Loucy (cell line): ENCODE data around the gene GPR78.

Source experiments
- H2AFZ ChIP-seq: fragments of 200-600 bp; sonication (generic); 2 replicates; pipeline ENCODE4 v1.6.0; 2016; ENCODE audit warnings: antibody characterized with exemption, mild to moderate bottlenecking, low read length, moderate library complexity
- H3F3A ChIP-seq: fragments of 200-600 bp; 2 replicates; pipeline ENCODE4 v1.6.0; 2016; ENCODE audit warnings: antibody characterized with exemption, low read depth, mild to moderate bottlenecking
- H3K27me3 ChIP-seq: fragments of 200-600 bp; sonication (generic); 2 replicates; pipeline ENCODE4 v1.6.1; 2014; ENCODE audit warnings: low read length, mild to moderate bottlenecking; ENCODE audit not compliant: insufficient read depth, poor library complexity, severe bottlenecking
- H3K36me3 ChIP-seq: fragments of 200-600 bp; sonication (generic); 2 replicates; pipeline ENCODE4 v1.6.1; 2016; ENCODE audit warnings: low read length; ENCODE audit not compliant: insufficient read depth
- H3K4me1 ChIP-seq: fragments of 200-600 bp; sonication (generic); 2 replicates; pipeline ENCODE4 v1.5.1; 2014; ENCODE audit warnings: low read length, mild to moderate bottlenecking; ENCODE audit not compliant: insufficient read depth, poor library complexity, severe bottlenecking
- H3K4me2 ChIP-seq: fragments of 200-600 bp; sonication (generic); 2 replicates; pipeline ENCODE4 v1.6.0; 2014; ENCODE audit warnings: antibody characterized with exemption, low read length, low read depth, mild to moderate bottlenecking; ENCODE audit not compliant: poor library complexity, severe bottlenecking
- H3K4me3 ChIP-seq: fragments of 200-600 bp; sonication (generic); 2 replicates; pipeline ENCODE4 v1.5.1; 2014; ENCODE audit warnings: low read length, mild to moderate bottlenecking, mixed read lengths; ENCODE audit not compliant: poor library complexity, severe bottlenecking
- H3K79me2 ChIP-seq: fragments of 200-600 bp; sonication (generic); 2 replicates; pipeline ENCODE4 v1.6.1; 2014; ENCODE audit warnings: low read length; ENCODE audit not compliant: insufficient read depth
- H3K9ac ChIP-seq: fragments of 200-600 bp; sonication (generic); 2 replicates; pipeline ENCODE4 v1.6.0; 2014; ENCODE audit warnings: mild to moderate bottlenecking, low read depth, low read length, moderate library complexity; ENCODE audit not compliant: poor library complexity, severe bottlenecking
- H3K9me2 ChIP-seq: fragments of 200-600 bp; sonication (generic); replicated peaks from 2 replicates; pipeline ENCODE4 v1.6.1; 2016; ENCODE audit warnings: low read depth, low read length, mixed read lengths
- H3K9me3 ChIP-seq: fragments of 200-600 bp; sonication (generic); 2 replicates; pipeline ENCODE4 v1.6.1; 2014; ENCODE audit warnings: mild to moderate bottlenecking, antibody characterized with exemption, low read length, low read depth; ENCODE audit not compliant: insufficient read depth
- H4K20me1 ChIP-seq: fragments of 200-600 bp; sonication (generic); 2 replicates; pipeline ENCODE4 v1.6.0; 2014; ENCODE audit warnings: antibody characterized with exemption, low read length, mild to moderate bottlenecking; ENCODE audit not compliant: insufficient read depth, poor library complexity, severe bottlenecking
- CTCF ChIP-seq: fragments of 200-600 bp; sonication (generic); conservative IDR thresholded peaks from 2 replicates; pipeline ENCODE4 v1.5.1; 2014; ENCODE audit warnings: mild to moderate bottlenecking, antibody characterized with exemption, low read length
- EZH2phosphoT487 ChIP-seq: fragments of 200-600 bp; IDR thresholded peaks from 2 replicates; pipeline ENCODE4 v1.6.1; 2018; ENCODE audit warnings: antibody characterized with exemption, mild to moderate bottlenecking, moderate library complexity, borderline replicate concordance

GPR78 gene

GRCh38 chr4:8570201-8570600 is 10.0 kb upstream of the GPR78 start:
- H3K9ac ChIP-seq: no peak overlapping the region
- H3K36me3 ChIP-seq: no peaks in the 10 kb centered on the region
- no peaks in the 10 kb centered on the region for H4K20me1 ChIP-seq
- no peaks in the 10 kb centered on the region for H3K9me3 ChIP-seq
- TF ChIP-seq EZH2phosphoT487 (no peak), CTCF (no peak)
- no peaks in the 10 kb centered on the region for H3F3A ChIP-seq
- H2AFZ ChIP-seq: no peak overlapping the region
- H3K79me2 ChIP-seq: no peaks in the 10 kb centered on the region
- no peak overlapping the region for H3K4me2 ChIP-seq
- no peaks in the 10 kb centered on the region for H3K27me3 ChIP-seq
- no peak overlapping the region for H3K4me3 ChIP-seq
- H3K9me2 ChIP-seq: no peaks in the 10 kb centered on the region
- no peaks in the 10 kb centered on the region for H3K4me1 ChIP-seq

- Histone ChIP-seq H3K27me3 (no peaks in the 10 kb centered on the region), H3K9ac (no peak overlapping the region), H3K79me2 (no peaks in the 10 kb centered on the region), H3K36me3 (no peaks in the 10 kb centered on the region), H3K4me1 (no peaks in the 10 kb centered on the region), H3K9me2 (no peaks in the 10 kb centered on the region), H3K4me2 (no peak overlapping the region), H3K9me3 (no peaks in the 10 kb centered on the region), H2AFZ (no peak overlapping the region), H3K4me3 (no peak overlapping the region), H4K20me1 (no peaks in the 10 kb centered on the region), H3F3A (no peaks in the 10 kb centered on the region)
- TF ChIP-seq EZH2phosphoT487 (no peak), CTCF (no peak)
Measured at GRCh38 chr4:8571702-8572685, 8.2 kb upstream of the GPR78 start.

- Histone ChIP-seq H3K4me1 (no peaks in the 10 kb centered on the region), H3K27me3 (no peaks in the 10 kb centered on the region), H3K79me2 (no peaks in the 10 kb centered on the region), H2AFZ (no peak overlapping the region), H3K9me2 (no peaks in the 10 kb centered on the region), H3K9me3 (no peaks in the 10 kb centered on the region), H3K4me3 (no peak overlapping the region), H3K36me3 (no peaks in the 10 kb centered on the region), H3F3A (no peaks in the 10 kb centered on the region), H4K20me1 (no peaks in the 10 kb centered on the region), H3K9ac (no peak overlapping the region), H3K4me2 (no peak overlapping the region)
- no peak for TF ChIP-seq CTCF
- TF ChIP-seq EZH2phosphoT487: no peak
Measured at GRCh38 chr4:8573266-8573665, 6.9 kb upstream of the GPR78 start.
